DOHH2 (cell line): ENCODE results near the gene PGAP3.

Experiments
- CTCF ChIP-seq: fragments of 200-600 bp; sonication (generic); IDR thresholded peaks from one replicate; pipeline ENCODE4 v1.5.1; 2014; ENCODE audit warnings: antibody characterized with exemption, mild to moderate bottlenecking, low read depth, low read length; ENCODE audit not compliant: poor library complexity, severe bottlenecking
- EZH2phosphoT487 ChIP-seq: fragments of 200-600 bp; sonication (generic); IDR thresholded peaks from 2 replicates; pipeline ENCODE4 v1.6.1; 2017; ENCODE audit warnings: borderline replicate concordance, mild to moderate bottlenecking, antibody characterized with exemption, low read length, moderate library complexity, mixed read lengths

GRCh38 chr17:39622380-39623006 is 65.4 kb downstream of the PGAP3 start:
- TF ChIP-seq CTCF, result no peak
- no peak for TF ChIP-seq EZH2phosphoT487
